ENCODE measurements around the gene LRSAM1.

Gene LRSAM1

GRCh38 chr9:127534250-127534906 lies 83.1 kb downstream of the LRSAM1 start:
- DNase-seq (ENCODE audit: low read depth, low spot score), result no peak

GRCh38 chr9:127534931-127535330 lies 83.6 kb downstream of the LRSAM1 start:
- no peak for DNase-seq (ENCODE audit: low read depth, low spot score)

- DNase-seq (ENCODE audit: low read depth, low spot score), result no peak
Observed at GRCh38 chr9:127535396-127535795, 84.1 kb downstream of the LRSAM1 start.

- no peak for DNase-seq (ENCODE audit: low read depth, low spot score)
Observed at GRCh38 chr9:127535834-127536233, 84.5 kb downstream of the LRSAM1 start.

GRCh38 chr9:127536499-127536898 lies 85.2 kb downstream of the LRSAM1 start:
- no peak for DNase-seq (ENCODE audit: low read depth, low spot score)

GRCh38 chr9:127537014-127537413 lies 85.7 kb downstream of the LRSAM1 start:
- no peak for DNase-seq (ENCODE audit: low read depth, low spot score)

GRCh38 chr9:127537792-127538191 lies 86.5 kb downstream of the LRSAM1 start:
- DNase-seq (ENCODE audit: low read depth, low spot score), result no peak

- no peak for DNase-seq (ENCODE audit: low read depth, low spot score)
Observed at GRCh38 chr9:127538849-127539258, 87.5 kb downstream of the LRSAM1 start.

- no peak for DNase-seq (ENCODE audit: low read depth, low spot score)
Observed at GRCh38 chr9:127539259-127539981, 88.1 kb downstream of the LRSAM1 start.

- DNase-seq (ENCODE audit: low read depth, low spot score), result no peak
Observed at GRCh38 chr9:127539982-127540663, 88.8 kb downstream of the LRSAM1 start.

- no peak for DNase-seq (ENCODE audit: low read depth, low spot score)
Observed at GRCh38 chr9:127540664-127541041, 89.3 kb downstream of the LRSAM1 start.

GRCh38 chr9:127541176-127541575 lies 89.9 kb downstream of the LRSAM1 start:
- no peak for DNase-seq (ENCODE audit: low read depth, low spot score)

- no peak for DNase-seq (ENCODE audit: low read depth, low spot score)
Observed at GRCh38 chr9:127541865-127542264, 90.6 kb downstream of the LRSAM1 start.

- DNase-seq (ENCODE audit: low read depth, low spot score), result no peak
Observed at GRCh38 chr9:127543221-127543620, 91.9 kb downstream of the LRSAM1 start.

GRCh38 chr9:127543973-127544533 lies 92.7 kb downstream of the LRSAM1 start:
- no peak for DNase-seq (ENCODE audit: low read depth, low spot score)

- DNase-seq (ENCODE audit: low read depth, low spot score), result no peak
Observed at GRCh38 chr9:127545196-127546124, 94.2 kb downstream of the LRSAM1 start.

GRCh38 chr9:127546125-127546832 lies 95.0 kb downstream of the LRSAM1 start:
- DNase-seq (ENCODE audit: low read depth, low spot score), result no peak

- no peak for DNase-seq (ENCODE audit: low read depth, low spot score)
Observed at GRCh38 chr9:127548352-127548881, 97.1 kb downstream of the LRSAM1 start.

GRCh38 chr9:127549218-127549617 lies 97.9 kb downstream of the LRSAM1 start:
- no peak for DNase-seq (ENCODE audit: low read depth, low spot score)

GRCh38 chr9:127549751-127550150 lies 98.4 kb downstream of the LRSAM1 start:
- DNase-seq (ENCODE audit: low read depth, low spot score), result no peak
